Activated T-helper 1 cell treated with anti-CD3 and anti-CD28 coated beads, Interleukin-12 subunit alpha, Interleukin-12 subunit beta, Interleukin-2, Interleukin-4 antibody, amounts not matched to agents 30 ng/mL and 10 ng/mL and 1 ng/mL, durations not matched to agents 14 hours and 24 hours and 36 hours (primary cell): ENCODE measurements around the gene ARFGEF3. TPM values are rescaled to one million over a fixed set of nuclear protein-coding genes. Genes with fewer than 3 reads are reported as not detected.

Experiments
- DNase-seq: peaks from one replicate; pipeline ENCODE4 v3.0.0; 2021; ENCODE audit warnings: low spot score
- H3K27ac Mint-ChIP-seq: one replicate; pipeline ENCODE4 v1.8.0; 2021; ENCODE audit warnings: mild to moderate bottlenecking, mixed read lengths
- H3K27me3 Mint-ChIP-seq: one replicate; pipeline ENCODE4 v1.8.0; 2022; ENCODE audit warnings: mild to moderate bottlenecking, moderate library complexity, mixed read lengths; ENCODE audit not compliant: insufficient read depth
- H3K36me3 Mint-ChIP-seq: one replicate; pipeline ENCODE4 v1.8.0; 2021; ENCODE audit warnings: low read depth, mixed read lengths
- H3K4me1 Mint-ChIP-seq: one replicate; pipeline ENCODE4 v1.8.0; 2021; ENCODE audit warnings: low read depth, mixed read lengths
- H3K4me3 Mint-ChIP-seq: one replicate; pipeline ENCODE4 v1.8.0; 2021; ENCODE audit warnings: mild to moderate bottlenecking, moderate library complexity, mixed read lengths
- H3K9me3 Mint-ChIP-seq: one replicate; pipeline ENCODE4 v1.8.0; 2021; ENCODE audit warnings: mixed read lengths
- intact Hi-C: fragments of 100-400 bp; cut with micrococcal nuclease; formaldehyde crosslinking; loops from one replicate; pipeline ENCODE4 v1.15.1; 2024
- total RNA-seq: library from RNA; stranded (reverse); gene quantifications from 2 replicates; pipeline ENCODE4 v1.2.3, GENCODE V29; 2022

ARFGEF3 gene
- total RNA-seq, 1 donor from 2014 or later = 0.29 TPM

DNA sequence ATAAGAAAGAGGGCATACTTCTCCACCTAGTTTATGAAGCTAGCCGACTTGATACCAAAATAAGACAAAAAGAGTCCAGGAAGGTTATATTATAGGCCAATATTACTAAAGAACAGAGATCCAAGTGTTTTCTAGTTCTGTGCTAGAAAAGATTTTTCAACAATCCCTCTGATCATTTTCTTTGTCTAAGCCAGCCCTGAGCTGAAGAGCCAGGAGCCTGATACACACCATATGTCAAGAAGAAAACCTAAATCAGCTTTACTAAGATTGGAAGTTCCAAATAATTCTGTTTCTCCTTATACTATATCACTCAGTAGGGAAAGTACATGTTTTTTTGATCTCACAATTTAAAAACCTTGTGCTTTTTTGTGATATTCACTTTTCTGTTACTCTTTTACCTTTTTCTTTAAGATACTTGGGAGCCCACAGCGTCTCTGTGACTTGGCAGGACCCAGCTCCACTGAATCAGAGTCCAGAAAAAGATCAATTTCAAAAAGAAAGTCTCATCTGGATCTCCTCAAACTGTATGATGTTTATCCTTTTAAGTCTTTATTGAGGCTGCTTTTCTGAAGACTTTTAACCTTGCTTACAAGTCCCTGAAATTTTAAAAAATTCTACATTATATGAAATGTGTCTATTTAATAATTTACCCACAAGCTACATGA lies 99.5 kb downstream of the ARFGEF3 start:
- intact Hi-C loops = no loop called here
- no peaks in the 10 kb centered on the region for H3K4me1 Mint-ChIP-seq

GRCh38 chr6:138263963-138264362 lies 102.2 kb downstream of the ARFGEF3 start:
- intact Hi-C loops = no loop called here
- H3K36me3 Mint-ChIP-seq = no peaks in the 10 kb centered on the region
- no peak overlapping the region for H3K4me3 Mint-ChIP-seq
- no peak for DNase-seq
- H3K9me3 Mint-ChIP-seq = no peaks in the 10 kb centered on the region
- H3K4me1 Mint-ChIP-seq = no peaks in the 10 kb centered on the region
- peaks cover 4% of the 10 kb centered on the region for H3K27me3 Mint-ChIP-seq
- no peak overlapping the region for H3K27ac Mint-ChIP-seq

More for the DNA sequence above, 99.5 kb downstream of the ARFGEF3 start:
- H3K36me3 Mint-ChIP-seq = no peaks in the 10 kb centered on the region
- H3K9me3 Mint-ChIP-seq = no peaks in the 10 kb centered on the region
- H3K27me3 Mint-ChIP-seq = peaks cover 4% of the 10 kb centered on the region
- H3K4me3 Mint-ChIP-seq = no peak overlapping the region
- DNase-seq = no peak
- no peak overlapping the region for H3K27ac Mint-ChIP-seq

DNA sequence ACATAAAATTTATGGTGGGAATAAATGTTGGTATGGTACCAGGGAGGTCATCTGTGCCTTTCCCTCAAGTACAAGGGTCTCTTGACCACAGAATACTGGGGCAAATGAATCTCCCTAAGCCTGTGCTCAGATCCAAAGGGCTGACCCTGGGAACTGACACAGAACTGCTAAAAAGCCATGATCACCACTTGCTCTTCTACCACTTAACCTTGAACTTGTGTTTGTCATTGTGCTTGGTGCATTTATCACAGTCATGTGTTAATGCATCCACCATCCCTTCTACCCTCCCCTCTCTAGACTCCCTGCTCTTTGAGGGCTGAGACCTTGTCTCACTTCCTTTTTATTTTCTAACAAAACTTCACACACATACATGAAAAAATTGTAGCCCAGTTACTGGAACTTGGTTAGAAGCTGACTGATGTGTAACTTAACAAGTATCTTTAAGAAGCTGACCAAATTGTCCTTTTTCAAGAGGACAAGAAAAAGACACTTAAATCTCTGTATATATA lies 102.7 kb downstream of the ARFGEF3 start:
- Mint-ChIP-seq H3K27ac (no peak overlapping the region), H3K4me3 (no peak overlapping the region), H3K9me3 (no peaks in the 10 kb centered on the region), H3K27me3 (peaks cover 4% of the 10 kb centered on the region), H3K4me1 (no peaks in the 10 kb centered on the region), H3K36me3 (no peaks in the 10 kb centered on the region)
- no peak for DNase-seq
- intact Hi-C loops = no loop called here

DNA sequence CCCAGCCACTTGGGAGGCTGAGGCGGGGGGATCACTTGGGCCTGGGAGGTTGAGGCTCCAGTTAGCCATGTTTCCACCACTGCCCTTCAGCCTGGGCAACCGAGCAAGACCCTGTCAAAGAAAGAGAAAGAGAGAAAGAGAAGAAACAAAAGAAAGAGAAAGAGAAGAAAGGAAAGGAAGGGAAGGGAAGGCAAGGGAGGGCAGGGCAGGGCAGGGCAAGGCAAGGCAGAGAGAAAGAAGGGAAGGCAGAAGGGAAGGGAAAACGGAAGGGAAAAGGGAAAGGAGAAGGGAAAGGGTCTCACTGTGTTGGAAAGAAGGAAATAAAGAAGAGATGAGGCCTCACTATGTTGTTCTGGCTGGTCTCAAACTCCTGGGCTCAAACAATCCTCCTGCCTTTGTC lies 104.4 kb downstream of the ARFGEF3 start:
- DNase-seq = no peak
- intact Hi-C loops = no loop called here
- no peaks in the 10 kb centered on the region for H3K36me3 Mint-ChIP-seq
- H3K4me1 Mint-ChIP-seq = no peaks in the 10 kb centered on the region
- peaks cover 4% of the 10 kb centered on the region for H3K27me3 Mint-ChIP-seq
- no peak overlapping the region for H3K27ac Mint-ChIP-seq
- no peaks in the 10 kb centered on the region for H3K9me3 Mint-ChIP-seq
- no peak overlapping the region for H3K4me3 Mint-ChIP-seq

DNA sequence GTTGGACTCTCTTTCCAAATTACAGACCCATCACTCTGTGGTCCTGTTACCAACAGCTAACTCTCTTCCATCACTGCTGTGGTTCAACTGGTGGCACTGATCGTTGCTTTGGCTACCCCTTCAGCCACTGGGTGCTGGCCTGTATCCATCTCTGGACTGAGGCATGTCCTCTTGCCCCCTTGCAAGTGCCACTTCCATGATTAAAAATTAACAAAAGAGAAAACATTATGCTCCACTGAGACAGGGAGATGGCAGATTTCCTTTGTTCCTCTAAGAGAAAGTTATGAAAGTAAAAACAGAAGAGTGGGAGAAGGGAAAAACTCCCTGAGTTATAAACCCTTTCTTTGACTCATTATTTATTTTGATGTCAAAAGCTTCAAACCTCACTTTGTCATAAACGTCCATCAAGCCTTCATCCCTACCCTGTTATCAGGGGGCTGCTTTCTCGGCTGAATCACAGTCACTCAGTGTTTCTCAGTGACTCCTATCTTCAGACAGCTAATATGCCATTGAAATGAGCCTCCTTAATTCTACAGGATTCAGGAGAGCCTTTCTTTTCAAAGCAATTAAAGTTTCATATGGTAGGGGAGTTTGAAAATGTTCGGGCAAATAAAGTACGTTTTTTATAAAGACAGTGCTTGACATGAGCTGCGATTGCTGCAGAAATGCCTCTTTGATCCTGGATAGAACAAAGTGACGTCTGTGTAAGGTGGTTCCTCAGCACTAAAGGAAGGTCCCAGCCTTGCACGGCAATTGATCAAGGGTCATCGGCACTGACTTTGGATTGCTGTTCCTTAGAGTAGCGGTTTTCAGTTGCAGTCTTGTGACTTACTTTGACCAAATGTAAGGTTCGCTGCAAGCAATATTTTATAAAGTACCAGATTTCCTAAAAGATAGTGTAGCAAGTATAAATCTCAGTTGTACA lies 106.5 kb downstream of the ARFGEF3 start:
- intact Hi-C loops = no loop called here
- no peak for DNase-seq
- H3K36me3 Mint-ChIP-seq = no peaks in the 10 kb centered on the region
- no peak overlapping the region for H3K27ac Mint-ChIP-seq
- H3K9me3 Mint-ChIP-seq = no peaks in the 10 kb centered on the region
- peaks cover 4% of the 10 kb centered on the region for H3K27me3 Mint-ChIP-seq
- H3K4me3 Mint-ChIP-seq = no peak overlapping the region
- H3K4me1 Mint-ChIP-seq = no peaks in the 10 kb centered on the region

- Mint-ChIP-seq H3K27ac (no peak overlapping the region), H3K9me3 (no peaks in the 10 kb centered on the region), H3K27me3 (peaks cover 2% of the 10 kb centered on the region), H3K4me3 (no peak overlapping the region), H3K4me1 (no peaks in the 10 kb centered on the region), H3K36me3 (no peaks in the 10 kb centered on the region)
- no peak for DNase-seq
- intact Hi-C loops = no loop called here
Measured at GRCh38 chr6:138271451-138271850, 109.7 kb downstream of the ARFGEF3 start.

DNA sequence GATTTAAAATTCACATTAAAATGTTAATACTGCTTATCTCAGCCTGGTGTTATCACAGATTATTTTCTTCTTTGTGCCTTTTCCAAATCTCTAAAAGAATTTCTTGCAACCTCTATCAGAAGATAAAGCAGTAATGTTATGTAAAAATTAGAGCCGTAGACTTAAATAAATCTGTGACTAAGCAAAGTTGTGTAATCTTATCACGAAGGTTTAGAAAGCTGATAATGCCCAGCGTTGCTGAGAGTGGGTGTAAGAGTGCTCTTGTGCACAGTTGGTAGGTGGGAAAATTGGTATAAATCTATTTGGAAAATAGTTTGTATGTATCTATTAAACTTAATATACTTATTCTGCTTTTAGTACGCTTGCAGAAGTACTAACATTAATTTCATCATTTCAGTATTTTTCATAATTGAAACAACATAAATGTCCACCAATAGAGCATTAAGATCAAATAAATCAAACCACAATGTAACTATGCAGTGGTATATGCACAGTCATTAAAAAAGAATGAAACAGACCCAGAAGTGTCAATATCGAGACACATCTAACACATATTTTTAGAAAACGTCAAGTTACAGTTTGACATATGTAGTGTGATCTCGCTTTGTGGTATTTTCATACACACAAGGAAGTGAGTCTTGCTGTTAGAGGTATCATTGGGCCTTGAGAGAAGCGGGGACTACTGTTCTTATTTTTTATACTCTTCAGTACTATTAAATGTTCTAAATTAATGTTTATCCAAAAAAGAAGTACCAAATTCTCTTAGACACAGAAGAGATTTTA lies 111.0 kb downstream of the ARFGEF3 start:
- Mint-ChIP-seq H3K27me3 (peaks cover 2% of the 10 kb centered on the region), H3K36me3 (no peaks in the 10 kb centered on the region), H3K27ac (no peak overlapping the region), H3K4me3 (no peak overlapping the region), H3K9me3 (no peaks in the 10 kb centered on the region), H3K4me1 (no peaks in the 10 kb centered on the region)
- no peak for DNase-seq
- intact Hi-C loops = no loop called here

- no peak overlapping the region for H3K4me3 Mint-ChIP-seq
- H3K36me3 Mint-ChIP-seq = no peaks in the 10 kb centered on the region
- H3K27me3 Mint-ChIP-seq = peaks cover 2% of the 10 kb centered on the region
- intact Hi-C loops = no loop called here
- H3K27ac Mint-ChIP-seq = no peak overlapping the region
- no peaks in the 10 kb centered on the region for H3K9me3 Mint-ChIP-seq
- no peak for DNase-seq
- H3K4me1 Mint-ChIP-seq = no peaks in the 10 kb centered on the region
Measured at GRCh38 chr6:138275976-138276375, 114.2 kb downstream of the ARFGEF3 start.

GRCh38 chr6:138277835-138278234 lies 116.1 kb downstream of the ARFGEF3 start:
- H3K36me3 Mint-ChIP-seq = no peaks in the 10 kb centered on the region
- no peaks in the 10 kb centered on the region for H3K9me3 Mint-ChIP-seq
- H3K27me3 Mint-ChIP-seq = no peaks in the 10 kb centered on the region
- H3K4me1 Mint-ChIP-seq = no peaks in the 10 kb centered on the region
- intact Hi-C loops = no loop called here
- no peak overlapping the region for H3K4me3 Mint-ChIP-seq
- no peak overlapping the region for H3K27ac Mint-ChIP-seq
- no peak for DNase-seq

- intact Hi-C loops = no loop called here
- H3K27ac Mint-ChIP-seq = no peak overlapping the region
- H3K4me3 Mint-ChIP-seq = no peak overlapping the region
- H3K4me1 Mint-ChIP-seq = no peaks in the 10 kb centered on the region
- no peak for DNase-seq
- no peaks in the 10 kb centered on the region for H3K36me3 Mint-ChIP-seq
- no peaks in the 10 kb centered on the region for H3K27me3 Mint-ChIP-seq
- no peaks in the 10 kb centered on the region for H3K9me3 Mint-ChIP-seq
Measured at GRCh38 chr6:138278326-138278725, 116.6 kb downstream of the ARFGEF3 start.

GRCh38 chr6:138285800-138286199 lies 124.1 kb downstream of the ARFGEF3 start:
- no peak for DNase-seq
- intact Hi-C loops = loop anchor here (5.0 kb wide), 1 partner anchor 222 kb away; no protein-coding TSS in a partner anchor
- peaks cover 13% of the 10 kb centered on the region for H3K4me1 Mint-ChIP-seq

GRCh38 chr6:138286698-138287097 lies 125.0 kb downstream of the ARFGEF3 start:
- no peak for DNase-seq
- no peaks in the 10 kb centered on the region for H3K9me3 Mint-ChIP-seq
- intact Hi-C loops = loop anchor here (1.0 to 5.0 kb wide), 2 partner anchors 170 to 221 kb away; no protein-coding TSS in a partner anchor
- H3K4me1 Mint-ChIP-seq = peaks cover 13% of the 10 kb centered on the region
- no peak overlapping the region for H3K4me3 Mint-ChIP-seq
- no peaks in the 10 kb centered on the region for H3K27me3 Mint-ChIP-seq
- H3K27ac Mint-ChIP-seq = no peak overlapping the region
- H3K36me3 Mint-ChIP-seq = no peaks in the 10 kb centered on the region

More at GRCh38 chr6:138285800-138286199, 124.1 kb downstream of the ARFGEF3 start:
- no peak overlapping the region for H3K27ac Mint-ChIP-seq
- H3K9me3 Mint-ChIP-seq = no peaks in the 10 kb centered on the region
- no peak overlapping the region for H3K4me3 Mint-ChIP-seq
- H3K36me3 Mint-ChIP-seq = no peaks in the 10 kb centered on the region
- no peaks in the 10 kb centered on the region for H3K27me3 Mint-ChIP-seq
